NCI-H128 (cell line): ENCODE results near the gene BAIAP2.

Experiments
- DNase-seq: peaks from one replicate; lab custom pipeline; 2025; ENCODE audit not compliant: unreplicated experiment; lab: John Stamatoyannopoulos, UW

BAIAP2 gene

GRCh38 chr17:81050645-81051625, 16.0 kb downstream of the BAIAP2 start:
- no peak for DNase-seq

GRCh38 chr17:81052199-81052997, 17.4 kb downstream of the BAIAP2 start:
- DNase-seq: no peak

GRCh38 chr17:81053041-81053970, 18.4 kb downstream of the BAIAP2 start:
- no peak for DNase-seq

GRCh38 chr17:81054308-81054707, 19.4 kb downstream of the BAIAP2 start:
- DNase-seq: no peak

GRCh38 chr17:81054881-81055370, 20.0 kb downstream of the BAIAP2 start:
- no peak for DNase-seq

- no peak for DNase-seq
Observed at GRCh38 chr17:81056312-81056711, 21.4 kb downstream of the BAIAP2 start.

GRCh38 chr17:81057079-81057730, 22.3 kb downstream of the BAIAP2 start:
- no peak for DNase-seq

- DNase-seq: no peak
Observed at GRCh38 chr17:81057777-81058176, 22.8 kb downstream of the BAIAP2 start.

GRCh38 chr17:81058263-81058871, 23.4 kb downstream of the BAIAP2 start:
- no peak for DNase-seq

GRCh38 chr17:81059026-81059425, 24.1 kb downstream of the BAIAP2 start:
- DNase-seq: no peak

GRCh38 chr17:81060416-81060815, 25.5 kb downstream of the BAIAP2 start:
- no peak for DNase-seq

GRCh38 chr17:81061027-81061735, 26.2 kb downstream of the BAIAP2 start:
- DNase-seq: no peak

GRCh38 chr17:81062014-81062780, 27.2 kb downstream of the BAIAP2 start:
- no peak for DNase-seq

GRCh38 chr17:81063106-81064093, 28.4 kb downstream of the BAIAP2 start:
- DNase-seq: no peak

- no peak for DNase-seq
Observed at GRCh38 chr17:81064678-81065475, 29.9 kb downstream of the BAIAP2 start.

GRCh38 chr17:81065500-81065899, 30.5 kb downstream of the BAIAP2 start:
- no peak for DNase-seq
